IPS-NIHi11 (cell line): ENCODE data around the gene SLC15A4.
A peak's percentile ranks its signal among the peaks of the same experiment; 100 is the strongest.
"Not testable (repeated sequence)": the region's sequence is repeated elsewhere in the genome, so short reads cannot be mapped to it uniquely, and the experiment has no call there.

ENCODE experiments used
- DNase-seq: peaks from one replicate; pipeline ENCODE4 v3.0.0; 2012; ENCODE audit warnings: mixed read lengths, low spot score

Gene SLC15A4

GRCh38 chr12:128844031-128844635, 20.4 kb upstream of the SLC15A4 start:
- DNase-seq = peak; percentile 34

GRCh38 chr12:128843538-128843937, 19.8 kb upstream of the SLC15A4 start:
- no peak for DNase-seq

- no peak for DNase-seq
Observed at GRCh38 chr12:128842579-128842978, 18.8 kb upstream of the SLC15A4 start.

- no peak for DNase-seq
Observed at GRCh38 chr12:128840862-128841468, 17.2 kb upstream of the SLC15A4 start.

- not testable (repeated sequence) for DNase-seq
Observed at GRCh38 chr12:128839885-128840284, 16.1 kb upstream of the SLC15A4 start.

- DNase-seq = no peak
Observed at GRCh38 chr12:128833418-128833817, 9.7 kb upstream of the SLC15A4 start.

- DNase-seq = no peak
Observed at GRCh38 chr12:128830505-128830893, 6.7 kb upstream of the SLC15A4 start.

GRCh38 chr12:128829861-128830504, 6.2 kb upstream of the SLC15A4 start:
- DNase-seq = no peak

GRCh38 chr12:128827724-128828123, 4.0 kb upstream of the SLC15A4 start:
- DNase-seq = no peak

- no peak for DNase-seq
Observed at GRCh38 chr12:128825835-128826234, 2.1 kb upstream of the SLC15A4 start.

GRCh38 chr12:128823216-128823915, 392 bp downstream of the SLC15A4 start:
- DNase-seq = peak; percentile 78

- no peak for DNase-seq
Observed at GRCh38 chr12:128820723-128821432, 2.9 kb downstream of the SLC15A4 start.

- no peak for DNase-seq
Observed at GRCh38 chr12:128820253-128820652, 3.5 kb downstream of the SLC15A4 start.

- no peak for DNase-seq
Observed at GRCh38 chr12:128819293-128820144, 4.2 kb downstream of the SLC15A4 start.

GRCh38 chr12:128818065-128819022, 5.4 kb downstream of the SLC15A4 start:
- DNase-seq = no peak

GRCh38 chr12:128817111-128818015, 6.4 kb downstream of the SLC15A4 start:
- no peak for DNase-seq

- DNase-seq = no peak
Observed at GRCh38 chr12:128816643-128816920, 7.2 kb downstream of the SLC15A4 start.

- no peak for DNase-seq
Observed at GRCh38 chr12:128815779-128816642, 7.7 kb downstream of the SLC15A4 start.
